H1 (cell line): ENCODE data around the gene CENPF. TPM values are rescaled to one million over a fixed set of nuclear protein-coding genes. Genes with fewer than 3 reads are reported as not detected.

Experiments
- CTCF ChIA-PET: fragments of 300-600 bp; sonication (Branson Sonifier 250); formaldehyde crosslinking; loops from one replicate; lab custom pipeline; 2021; ENCODE audit not compliant: partially characterized antibody; lab: Charles Lee
- POLR2A ChIA-PET: fragments of 300-600 bp; sonication (Branson Sonifier 250); formaldehyde crosslinking; loops from one replicate; lab custom pipeline; 2021; ENCODE audit warnings: inconsistent platforms; ENCODE audit not compliant: partially characterized antibody; lab: Charles Lee
- DNase-seq, 2 experiments: peaks; one replicate each; pipeline versions ENCODE4 v3.0.0 to v3.0.0-alpha.2; 2010 to 2022; ENCODE audit warnings: low spot score in 2 of 2, low read depth in 1 of 2, mixed read lengths in 1 of 2
- FAIRE-seq: peaks from 2 replicates; lab custom pipeline; 2011; peaks lifted over from hg19 to GRCh38; lab: Jason Lieb, UNC
- H2AFZ ChIP-seq: 2 replicates; pipeline ENCODE4 v1.8.1; 2012; ENCODE audit warnings: low read length, inconsistent platforms
- H2AK5ac ChIP-seq: 2 replicates; pipeline ENCODE4 v1.6.1; 2013; ENCODE audit warnings: low read depth, low read length
- H2BK120ac ChIP-seq: replicated peaks from 2 replicates; pipeline ENCODE3; 2013; ENCODE audit warnings: low read depth, low read length, inconsistent platforms
- H2BK12ac ChIP-seq: 2 replicates; pipeline ENCODE4 v1.6.1; 2013; ENCODE audit warnings: low read depth, low read length
- H2BK15ac ChIP-seq: 2 replicates; pipeline ENCODE4 v1.6.1; 2013; ENCODE audit warnings: low read length
- H2BK20ac ChIP-seq: 2 replicates; pipeline ENCODE4 v1.6.1; 2013; ENCODE audit warnings: low read length
- H2BK5ac ChIP-seq: 2 replicates; pipeline ENCODE4 v1.6.1; 2013; ENCODE audit warnings: low read depth, low read length
- H3K14ac ChIP-seq: 2 replicates; pipeline ENCODE4 v1.6.1; 2013; ENCODE audit warnings: inconsistent platforms; ENCODE audit not compliant: insufficient read length
- H3K18ac ChIP-seq: 2 replicates; pipeline ENCODE4 v1.6.1; 2013; ENCODE audit warnings: low read length; ENCODE audit errors: extremely low read depth
- H3K23ac ChIP-seq: 2 replicates; pipeline ENCODE4 v1.6.1; 2013; ENCODE audit warnings: inconsistent platforms; ENCODE audit not compliant: insufficient read length
- H3K23me2 ChIP-seq: 2 replicates; pipeline ENCODE4 v1.6.1; 2013; ENCODE audit warnings: low read depth, low read length
- H3K27ac ChIP-seq: 2 replicates; pipeline ENCODE4 v1.6.1; 2011; ENCODE audit warnings: low read depth, low read length, inconsistent platforms
- H3K27me3 ChIP-seq, 4 experiments: replicated peaks in 1 of 4; 1 replicate in 1 of 4; 2 replicates in 3 of 4; pipeline versions ENCODE4 v1.6.1 to v1.8.1; 2011 to 2013; ENCODE audit warnings: low read length in 3 of 4, mild to moderate bottlenecking in 3 of 4, inconsistent platforms in 2 of 4, mixed read lengths in 2 of 4, moderate library complexity in 1 of 4; ENCODE audit not compliant: control insufficient read depth in 3 of 4, insufficient read depth in 3 of 4; ENCODE audit errors: extremely low read depth in 1 of 4
- H3K36me3 ChIP-seq, 4 experiments: 2 replicates each; pipeline versions ENCODE4 v1.6.1 to v1.8.1; 2011 to 2013; ENCODE audit warnings: mild to moderate bottlenecking in 4 of 4, low read length in 3 of 4, moderate library complexity in 2 of 4, control low read depth in 1 of 4, inconsistent platforms in 1 of 4; ENCODE audit not compliant: insufficient read depth in 4 of 4, control insufficient read depth in 2 of 4
- H3K4ac ChIP-seq: replicated peaks from 2 replicates; pipeline ENCODE3; 2013; ENCODE audit warnings: low read length, low read depth, mixed read lengths, inconsistent platforms; ENCODE audit not compliant: insufficient read length
- H3K4me1 ChIP-seq, 4 experiments: replicated peaks in 1 of 4; 1 replicate in 1 of 4; 2 replicates in 3 of 4; pipeline versions ENCODE4 v1.6.1 to v1.8.1; 2011 to 2013; ENCODE audit warnings: low read length in 3 of 4, inconsistent platforms in 2 of 4, mixed read lengths in 1 of 4; ENCODE audit not compliant: insufficient read depth in 4 of 4, control insufficient read depth in 3 of 4
- H3K4me2 ChIP-seq, 2 experiments: 2 replicates each; pipeline versions ENCODE4 v1.6.1 to v1.8.1; 2011 to 2013; ENCODE audit warnings: low read depth in 2 of 2, low read length in 2 of 2, control low read depth in 1 of 2, inconsistent platforms in 1 of 2, mild to moderate bottlenecking in 1 of 2; ENCODE audit not compliant: insufficient read depth in 1 of 2
- H3K4me3 ChIP-seq, 4 experiments: fragments of 200-600, 300-600 bp in 1 of 4; sonication (generic), shearing (Covaris generic), sonication (Bioruptor Twin) in 1 of 4; 2 replicates each; pipeline versions ENCODE4 v1.5.1 to v1.8.1; 2011 to 2016; ENCODE audit warnings: low read length in 4 of 4, low read depth in 3 of 4, control low read depth in 2 of 4, inconsistent platforms in 2 of 4, mild to moderate bottlenecking in 2 of 4, mixed read lengths in 1 of 4, moderate library complexity in 1 of 4; ENCODE audit not compliant: insufficient read depth in 2 of 4; ENCODE audit errors: extremely low read depth in 1 of 4
- H3K56ac ChIP-seq: replicated peaks from 2 replicates; pipeline ENCODE3; 2013; ENCODE audit warnings: low read depth, mild to moderate bottlenecking, mixed read lengths, low read length, inconsistent platforms; ENCODE audit not compliant: insufficient read length
- H3K79me1 ChIP-seq: 2 replicates; pipeline ENCODE4 v1.6.1; 2013; ENCODE audit warnings: low read depth, low read length, control low read depth
- H3K79me2 ChIP-seq, 2 experiments: 2 replicates each; pipeline versions ENCODE4 v1.6.1 to v1.8.1; 2012 to 2013; ENCODE audit warnings: low read length in 2 of 2, mild to moderate bottlenecking in 2 of 2, inconsistent platforms in 1 of 2; ENCODE audit not compliant: insufficient read depth in 2 of 2, control insufficient read depth in 1 of 2
- H3K9ac ChIP-seq, 4 experiments: replicated peaks in 1 of 4; 1 replicate in 1 of 4; 2 replicates in 3 of 4; pipeline versions ENCODE4 v1.6.1 to v1.8.1; 2011 to 2013; ENCODE audit warnings: low read depth in 3 of 4, low read length in 3 of 4, control low read depth in 2 of 4, mild to moderate bottlenecking in 2 of 4, moderate library complexity in 2 of 4, inconsistent platforms in 1 of 4; ENCODE audit errors: extremely low read depth in 1 of 4
- H3K9me3 ChIP-seq, 2 experiments: 2 replicates each; pipeline versions ENCODE4 v1.6.1 to v1.8.1; 2012 to 2013; ENCODE audit warnings: mild to moderate bottlenecking in 2 of 2, moderate library complexity in 2 of 2, control low read depth in 1 of 2, inconsistent platforms in 1 of 2, low read depth in 1 of 2, low read length in 1 of 2, mixed read lengths in 1 of 2; ENCODE audit not compliant: insufficient read depth in 2 of 2
- H4K20me1 ChIP-seq, 2 experiments: replicated peaks in 1 of 2; 2 replicates each; pipeline versions ENCODE3 to v1.8.1; 2011 to 2013; ENCODE audit warnings: inconsistent platforms in 2 of 2, low read length in 2 of 2, mild to moderate bottlenecking in 1 of 2; ENCODE audit not compliant: insufficient read depth in 2 of 2, control insufficient read depth in 1 of 2
- H4K5ac ChIP-seq: 2 replicates; pipeline ENCODE4 v1.6.1; 2013; ENCODE audit warnings: low read length, low read depth, mixed read lengths, inconsistent platforms; ENCODE audit not compliant: insufficient read length
- H4K8ac ChIP-seq: 2 replicates; pipeline ENCODE4 v1.8.0; 2013; ENCODE audit warnings: mild to moderate bottlenecking, moderate library complexity, low read length, inconsistent platforms; ENCODE audit not compliant: insufficient read depth; ENCODE audit errors: extremely low read depth
- H4K91ac ChIP-seq: replicated peaks from 2 replicates; pipeline ENCODE3; 2013; ENCODE audit warnings: low read length, mixed read lengths, inconsistent platforms; ENCODE audit not compliant: insufficient read length
- BCL11A ChIP-seq, 2 experiments: IDR thresholded peaks; one replicate each; pipeline ENCODE4 v1.6.1; 2011; ENCODE audit warnings: low read depth in 2 of 2, low read length in 2 of 2, mild to moderate bottlenecking in 2 of 2
- CBX5 ChIP-seq: fragments of 300-800, 300-1000 bp; sonication (generic); IDR thresholded peaks from 2 replicates; pipeline ENCODE4 v1.7.1; 2016; ENCODE audit warnings: antibody characterized with exemption, low read length, low read depth
- EP300 ChIP-seq, 2 experiments: IDR thresholded peaks; 1 replicate in 1 of 2; 2 replicates in 1 of 2; pipeline ENCODE4 v1.6.1; 2011 to 2012; ENCODE audit warnings: low read depth in 2 of 2, low read length in 2 of 2, mild to moderate bottlenecking in 2 of 2, borderline replicate concordance in 1 of 2, inconsistent platforms in 1 of 2, moderate library complexity in 1 of 2
- EZH2 ChIP-seq: fragments of 200-600 bp; sonication (generic); IDR thresholded peaks from 2 replicates; pipeline ENCODE4 v1.7.1; 2012; ENCODE audit warnings: low read depth, mild to moderate bottlenecking, moderate library complexity, low read length, inconsistent platforms; ENCODE audit not compliant: severe bottlenecking
- FOSL1 ChIP-seq: IDR thresholded peaks from 2 replicates; pipeline ENCODE4 v1.6.1; 2011; ENCODE audit warnings: mild to moderate bottlenecking, low read depth, low read length, moderate library complexity; ENCODE audit not compliant: insufficient read depth
- KDM4A ChIP-seq: IDR thresholded peaks from one replicate; pipeline ENCODE4 v1.7.1; 2012; ENCODE audit warnings: low read depth, mild to moderate bottlenecking, moderate library complexity, low read length, inconsistent platforms; ENCODE audit not compliant: severe bottlenecking
- NANOG ChIP-seq: IDR thresholded peaks from 2 replicates; pipeline ENCODE4 v1.6.1; 2011; ENCODE audit warnings: low read length, low read depth, mild to moderate bottlenecking, inconsistent platforms; ENCODE audit not compliant: insufficient read depth, poor library complexity, severe bottlenecking
- POU5F1 ChIP-seq: IDR thresholded peaks from 2 replicates; pipeline ENCODE4 v1.6.1; 2011; ENCODE audit warnings: low read depth, mild to moderate bottlenecking, low read length, moderate library complexity
- SIRT6 ChIP-seq: IDR thresholded peaks from one replicate; pipeline ENCODE4 v1.7.1; 2012; ENCODE audit warnings: low read length, inconsistent platforms
- TAF1 ChIP-seq: IDR thresholded peaks from 2 replicates; pipeline ENCODE4 v1.6.1; 2011; ENCODE audit warnings: mild to moderate bottlenecking, low read depth, low read length
- TEAD4 ChIP-seq: IDR thresholded peaks from 2 replicates; pipeline ENCODE4 v1.6.1; 2012; ENCODE audit warnings: low read depth, low read length, inconsistent platforms, mixed read lengths
- USF2 ChIP-seq: IDR thresholded peaks from 2 replicates; pipeline ENCODE4 v1.6.1; 2011; ENCODE audit warnings: low read length, improper control_type of control experiment
- YY1 ChIP-seq: IDR thresholded peaks from 2 replicates; pipeline ENCODE4 v1.6.1; 2011; ENCODE audit warnings: low read depth, mild to moderate bottlenecking, low read length
- WGBS, 2 experiments: shearing (Covaris generic) in 1 of 2; methylation state at CpG; one replicate each; pipeline versions ENCODE4 v1.1.6 to v1.1.7; 2013 to 2015; ENCODE audit warnings: low lambda C conversion rate in 2 of 2, mixed read lengths in 2 of 2, inconsistent platforms in 1 of 2, low coverage in 1 of 2, missing lambda C conversion rate in 1 of 2; ENCODE audit not compliant: insufficient replicate concordance in 2 of 2, insufficient coverage in 1 of 2, insufficient read length in 1 of 2; ENCODE audit errors: extremely low coverage in 1 of 2, missing lambda C conversion rate in 1 of 2; 5-methylcytosine and 5-hydroxymethylcytosine counted together
- polyA plus RNA-seq, 7 experiments: library from polyadenylated mRNA; depleted of rRNA in 3 of 7; stranded (reverse) in 5 of 7; unstranded in 2 of 7; fragments of >200 nt in 5 of 7; fragments of 200-250 nt in 2 of 7; gene quantifications; 1 replicate in 5 of 7; 2 replicates in 1 of 7; 4 replicates in 1 of 7; pipeline versions ENCODE4 v1.2.1 to v1.2.3, GENCODE V29; 2011 to 2013; ENCODE audit warnings: missing spikeins in 2 of 7, mixed read lengths in 2 of 7
- total RNA-seq: library from RNA; stranded (reverse); fragmentation: NEBNext Ultra II Directional; extraction: Animal tissue kit (Norgen Biotek cat#: 25700); gene quantifications from 2 replicates; pipeline ENCODE4 v1.2.1, GENCODE V29; 2021

CENPF gene
- total and polyA plus RNA-seq, 2 of the 8 experiments (the other 6 are each of a cell fraction or from before 2014, with no cell fraction given) = 13.7 to 170 TPM

GRCh38 chr1:214709241-214709640, 106.2 kb downstream of the CENPF start:
- Histone ChIP-seq H3K56ac (no peak overlapping the region), H3K4me3 (no peak overlapping the region), H4K5ac (no peak overlapping the region), H3K4ac (no peak overlapping the region), H3K79me2 (no peaks in the 10 kb centered on the region), H3K23me2 (no peaks in the 10 kb centered on the region), H3K27ac (no peak overlapping the region), H3K9me3 (no peaks in the 10 kb centered on the region), H3K27me3 (no peaks in the 10 kb centered on the region), H3K4me2 (no peak overlapping the region), H4K91ac (no peak overlapping the region), H4K8ac (no peak overlapping the region), H3K79me1 (no peaks in the 10 kb centered on the region), H4K20me1 (no peaks in the 10 kb centered on the region), H2BK120ac (no peak overlapping the region), H3K9ac (no peak overlapping the region), H3K23ac (no peak overlapping the region), H2BK5ac (no peak overlapping the region), H2AK5ac (no peak overlapping the region), H2BK20ac (no peak overlapping the region), H3K4me1 (no peaks in the 10 kb centered on the region), H3K18ac (no peak overlapping the region), H2BK15ac (no peak overlapping the region), H3K14ac (no peak overlapping the region), H3K36me3 (no peaks in the 10 kb centered on the region), H2AFZ (no peak overlapping the region), H2BK12ac (no peak overlapping the region)
- FAIRE-seq (no peak), DNase-seq (no peak)
- WGBS, 2 experiments = 89% methylated on average over 5 of the region's 5 CpGs; no CpG with 5 or more reads in 1 of the 2 experiments
- ChIA-PET POLR2A (no interaction called here), CTCF (interaction anchor here (1.2 to 1.4 kb wide), 2 partner anchors 8 to 10 kb away, joined by 4 to 6 read pairs; no protein-coding TSS in a partner anchor)
- no peak for TF ChIP-seq FOSL1
- no peak for TF ChIP-seq TAF1
- no peak for TF ChIP-seq YY1
- no peak for TF ChIP-seq CBX5
- TF ChIP-seq EP300 (IDR thresholded peaks at IDR 0.05; ENCODE audit: borderline replicate concordance in 1 of 2, low read depth in 2 of 2, low read length in 2 of 2) = no peak
- TF ChIP-seq TEAD4 = no peak
- no peak for TF ChIP-seq KDM4A
- TF ChIP-seq NANOG = no peak
- TF ChIP-seq EZH2 = no peak
- TF ChIP-seq USF2 = no peak
- TF ChIP-seq POU5F1 = no peak
- no peak for TF ChIP-seq BCL11A (IDR thresholded peaks at IDR 0.05; ENCODE audit: low read depth in 2 of 2, low read length in 2 of 2)
- no peak for TF ChIP-seq SIRT6
